DND-41 (cell line): Measurements from ENCODE around the gene DENND1A.

Experiments used
- EZH2 ChIP-seq: IDR thresholded peaks from 3 replicates; pipeline ENCODE4 v1.6.1; 2012; ENCODE audit warnings: borderline replicate concordance, low read depth, mild to moderate bottlenecking, moderate library complexity, low read length, inconsistent platforms; ENCODE audit not compliant: severe bottlenecking
- TF ChIP-seq, protein P1 (sequence below): IDR thresholded peaks from 2 replicates; pipeline ENCODE4 v1.5.1; 2012; ENCODE audit warnings: borderline replicate concordance, low read length, moderate library complexity, mild to moderate bottlenecking; ENCODE audit not compliant: poor library complexity, severe bottlenecking; ENCODE audit errors: extremely low read depth

DNA sequence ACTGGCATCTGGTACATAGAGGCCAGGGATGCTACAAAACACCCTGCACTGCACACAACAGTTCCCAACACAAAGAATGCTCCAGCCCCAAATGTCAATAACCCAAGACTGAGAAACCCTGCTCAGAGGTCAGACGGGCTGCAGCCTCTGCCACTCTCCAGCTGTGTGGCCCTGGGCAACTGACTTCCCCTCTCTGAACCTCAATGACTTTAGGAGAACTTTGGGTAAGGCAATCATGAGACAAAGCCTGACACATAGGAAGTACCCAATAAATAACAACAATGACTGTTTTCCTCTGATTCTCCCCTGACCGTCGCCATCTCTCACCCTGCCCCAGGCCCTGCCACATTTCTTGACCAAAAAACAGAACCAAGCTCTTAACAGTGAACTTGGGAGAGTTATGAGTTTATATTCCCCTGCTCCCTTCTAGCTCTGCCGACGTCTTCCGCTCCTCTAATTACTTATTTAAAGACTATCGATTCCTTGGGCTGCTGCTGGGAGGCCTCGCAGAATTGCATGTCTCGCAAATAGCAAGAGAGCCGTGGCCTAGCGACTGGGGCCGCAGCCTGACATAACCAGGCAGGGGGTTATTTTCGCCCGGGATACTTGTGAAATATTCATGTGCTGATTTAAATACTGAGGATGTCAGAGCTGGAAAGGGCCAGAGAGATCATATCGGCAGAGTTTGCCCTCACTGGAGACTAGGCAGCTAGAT, 598.4 kb downstream of the DENND1A start:
- TF ChIP-seq, protein P1, sequence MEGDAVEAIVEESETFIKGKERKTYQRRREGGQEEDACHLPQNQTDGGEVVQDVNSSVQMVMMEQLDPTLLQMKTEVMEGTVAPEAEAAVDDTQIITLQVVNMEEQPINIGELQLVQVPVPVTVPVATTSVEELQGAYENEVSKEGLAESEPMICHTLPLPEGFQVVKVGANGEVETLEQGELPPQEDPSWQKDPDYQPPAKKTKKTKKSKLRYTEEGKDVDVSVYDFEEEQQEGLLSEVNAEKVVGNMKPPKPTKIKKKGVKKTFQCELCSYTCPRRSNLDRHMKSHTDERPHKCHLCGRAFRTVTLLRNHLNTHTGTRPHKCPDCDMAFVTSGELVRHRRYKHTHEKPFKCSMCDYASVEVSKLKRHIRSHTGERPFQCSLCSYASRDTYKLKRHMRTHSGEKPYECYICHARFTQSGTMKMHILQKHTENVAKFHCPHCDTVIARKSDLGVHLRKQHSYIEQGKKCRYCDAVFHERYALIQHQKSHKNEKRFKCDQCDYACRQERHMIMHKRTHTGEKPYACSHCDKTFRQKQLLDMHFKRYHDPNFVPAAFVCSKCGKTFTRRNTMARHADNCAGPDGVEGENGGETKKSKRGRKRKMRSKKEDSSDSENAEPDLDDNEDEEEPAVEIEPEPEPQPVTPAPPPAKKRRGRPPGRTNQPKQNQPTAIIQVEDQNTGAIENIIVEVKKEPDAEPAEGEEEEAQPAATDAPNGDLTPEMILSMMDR = no peak
- TF ChIP-seq EZH2 = no peak
